Inflammatory macrophage treated with lipopolysaccharide for 4 hours (primary cell): ENCODE data around the gene ULK2.
"Not testable (repeated sequence)": the region's sequence is repeated elsewhere in the genome, so short reads cannot be mapped to it uniquely, and the experiment has no call there.

Source experiments
- DNase-seq: peaks from one replicate; pipeline ENCODE4 v3.0.0-alpha.2; 2020

Gene ULK2

GRCh38 chr17:19867329-19868078 lies at the start of gene ULK2:
Gene ULK2, minus strand, starts transcription at chr17:19867936. Its CDS starts 519 bp downstream, at chr17:19867417.
- peak; percentile 67 for DNase-seq

- no peak for DNase-seq
These were observed 47.7 kb upstream of the ULK2 start for GRCh38 chr17:19915245-19915978.

GRCh38 chr17:19911033-19911432 lies 43.3 kb upstream of the ULK2 start:
- no peak for DNase-seq

- no peak for DNase-seq
These were observed 41.4 kb upstream of the ULK2 start for GRCh38 chr17:19909139-19909538.

GRCh38 chr17:19905502-19905901 lies 37.8 kb upstream of the ULK2 start:
- DNase-seq, result peak; percentile 31

- DNase-seq, result peak; percentile 84
These were observed 37.2 kb upstream of the ULK2 start for GRCh38 chr17:19904924-19905323.

GRCh38 chr17:19904412-19904811 lies 36.7 kb upstream of the ULK2 start:
- no peak for DNase-seq

- no peak for DNase-seq
These were observed 33.1 kb upstream of the ULK2 start for GRCh38 chr17:19900809-19901208.

- DNase-seq, result no peak
These were observed 30.2 kb upstream of the ULK2 start for GRCh38 chr17:19897903-19898302.

GRCh38 chr17:19897090-19897837 lies 29.5 kb upstream of the ULK2 start:
- DNase-seq, result no peak

GRCh38 chr17:19896679-19897078 lies 28.9 kb upstream of the ULK2 start:
- DNase-seq, result peak; percentile 25

- not testable (repeated sequence) for DNase-seq
These were observed 22.8 kb upstream of the ULK2 start for GRCh38 chr17:19890554-19890953.

- not testable (repeated sequence) for DNase-seq
These were observed 22.3 kb upstream of the ULK2 start for GRCh38 chr17:19890001-19890400.

- DNase-seq, result no peak
These were observed 18.4 kb upstream of the ULK2 start for GRCh38 chr17:19886116-19886515.

- no peak for DNase-seq
These were observed 15.9 kb upstream of the ULK2 start for GRCh38 chr17:19883537-19884215.

- DNase-seq, result no peak
These were observed 12.7 kb upstream of the ULK2 start for GRCh38 chr17:19880393-19880792.

- DNase-seq, result no peak
These were observed 9.7 kb upstream of the ULK2 start for GRCh38 chr17:19877364-19877945.

GRCh38 chr17:19876529-19877161 lies 8.9 kb upstream of the ULK2 start:
- DNase-seq, result peak; percentile 88

GRCh38 chr17:19874256-19874655 lies 6.5 kb upstream of the ULK2 start:
- no peak for DNase-seq

GRCh38 chr17:19873346-19873745 lies 5.6 kb upstream of the ULK2 start:
- DNase-seq, result peak; percentile 28

GRCh38 chr17:19868079-19868395 lies 301 bp upstream of the ULK2 start:
- no peak for DNase-seq

- DNase-seq, result peak; percentile 64
These were observed 732 bp downstream of the ULK2 start for GRCh38 chr17:19867079-19867328.

- DNase-seq, result peak; percentile 81
These were observed 2.7 kb downstream of the ULK2 start for GRCh38 chr17:19865021-19865420.
